Measurements from ENCODE around the gene KHDRBS2. TPM values are rescaled to one million over a fixed set of nuclear protein-coding genes. Genes with fewer than 3 reads are reported as not detected.

KHDRBS2 gene
- total RNA-seq, 1 donor from 2014 or later: 1.7 TPM

DNA sequence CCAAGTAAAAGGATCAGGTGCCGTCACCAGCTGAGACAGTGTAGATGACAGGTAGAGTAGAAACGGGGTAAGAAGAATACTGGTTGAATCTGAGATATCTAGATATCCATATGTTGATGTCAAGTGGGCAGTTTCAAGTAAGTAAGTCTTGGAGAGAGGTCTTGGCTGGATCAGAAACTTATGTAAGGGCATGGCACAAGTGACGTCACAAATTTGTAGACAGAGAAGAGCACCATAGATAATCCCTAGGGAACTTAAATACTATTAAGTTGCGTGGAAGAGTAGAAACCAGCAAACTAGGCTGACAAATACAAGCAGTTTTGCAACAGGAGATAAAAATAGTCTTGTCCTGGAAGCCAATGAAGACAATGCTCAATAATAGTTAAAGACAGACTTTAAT is 123.2 kb downstream of the KHDRBS2 start:
- H3K27me3 ChIP-seq: no peaks in the 10 kb centered on the region
- no peaks in the 10 kb centered on the region for H3K4me1 ChIP-seq
- no peak overlapping the region for H3K27ac ChIP-seq
- intact Hi-C loops (cut with DNase I): no loop called here
- TF ChIP-seq POLR2AphosphoS5 (IDR thresholded peaks at IDR 0.05; ENCODE audit: insufficient read depth in 1 of 2, low read depth in 1 of 2): no peak
- TF ChIP-seq POLR2A (IDR thresholded peaks at IDR 0.05): no peak
- TF ChIP-seq, protein P1, sequence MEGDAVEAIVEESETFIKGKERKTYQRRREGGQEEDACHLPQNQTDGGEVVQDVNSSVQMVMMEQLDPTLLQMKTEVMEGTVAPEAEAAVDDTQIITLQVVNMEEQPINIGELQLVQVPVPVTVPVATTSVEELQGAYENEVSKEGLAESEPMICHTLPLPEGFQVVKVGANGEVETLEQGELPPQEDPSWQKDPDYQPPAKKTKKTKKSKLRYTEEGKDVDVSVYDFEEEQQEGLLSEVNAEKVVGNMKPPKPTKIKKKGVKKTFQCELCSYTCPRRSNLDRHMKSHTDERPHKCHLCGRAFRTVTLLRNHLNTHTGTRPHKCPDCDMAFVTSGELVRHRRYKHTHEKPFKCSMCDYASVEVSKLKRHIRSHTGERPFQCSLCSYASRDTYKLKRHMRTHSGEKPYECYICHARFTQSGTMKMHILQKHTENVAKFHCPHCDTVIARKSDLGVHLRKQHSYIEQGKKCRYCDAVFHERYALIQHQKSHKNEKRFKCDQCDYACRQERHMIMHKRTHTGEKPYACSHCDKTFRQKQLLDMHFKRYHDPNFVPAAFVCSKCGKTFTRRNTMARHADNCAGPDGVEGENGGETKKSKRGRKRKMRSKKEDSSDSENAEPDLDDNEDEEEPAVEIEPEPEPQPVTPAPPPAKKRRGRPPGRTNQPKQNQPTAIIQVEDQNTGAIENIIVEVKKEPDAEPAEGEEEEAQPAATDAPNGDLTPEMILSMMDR (IDR thresholded peaks at IDR 0.05): no peak
- H3K4me3 ChIP-seq: no peak overlapping the region
- DNase-seq (ENCODE audit: extremely low spot score in 2 of 2): no peak
- no peaks in the 10 kb centered on the region for H3K9me3 ChIP-seq
- no peaks in the 10 kb centered on the region for H3K36me3 ChIP-seq

DNA sequence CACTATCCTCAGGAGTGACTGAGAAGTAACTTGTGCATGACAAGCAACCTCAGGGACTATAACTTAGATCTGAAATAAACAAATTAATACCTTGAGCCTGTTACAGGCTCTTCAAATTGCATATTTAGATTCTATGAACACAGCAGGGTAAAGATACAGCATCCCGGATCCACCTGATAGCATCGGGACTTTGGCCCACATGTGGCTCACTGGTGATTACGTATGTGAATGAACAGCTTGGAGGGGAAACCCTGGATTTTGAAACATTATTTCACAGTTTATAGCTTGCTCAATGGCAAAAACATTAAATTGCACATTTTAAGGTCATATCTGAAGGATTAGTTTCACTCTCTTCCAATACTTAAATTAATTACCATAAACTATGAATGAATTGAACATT is 133.2 kb downstream of the KHDRBS2 start:
- intact Hi-C loops (cut with DNase I): no loop called here
- Histone ChIP-seq H3K27me3 (no peaks in the 10 kb centered on the region), H3K9me3 (no peaks in the 10 kb centered on the region)

DNA sequence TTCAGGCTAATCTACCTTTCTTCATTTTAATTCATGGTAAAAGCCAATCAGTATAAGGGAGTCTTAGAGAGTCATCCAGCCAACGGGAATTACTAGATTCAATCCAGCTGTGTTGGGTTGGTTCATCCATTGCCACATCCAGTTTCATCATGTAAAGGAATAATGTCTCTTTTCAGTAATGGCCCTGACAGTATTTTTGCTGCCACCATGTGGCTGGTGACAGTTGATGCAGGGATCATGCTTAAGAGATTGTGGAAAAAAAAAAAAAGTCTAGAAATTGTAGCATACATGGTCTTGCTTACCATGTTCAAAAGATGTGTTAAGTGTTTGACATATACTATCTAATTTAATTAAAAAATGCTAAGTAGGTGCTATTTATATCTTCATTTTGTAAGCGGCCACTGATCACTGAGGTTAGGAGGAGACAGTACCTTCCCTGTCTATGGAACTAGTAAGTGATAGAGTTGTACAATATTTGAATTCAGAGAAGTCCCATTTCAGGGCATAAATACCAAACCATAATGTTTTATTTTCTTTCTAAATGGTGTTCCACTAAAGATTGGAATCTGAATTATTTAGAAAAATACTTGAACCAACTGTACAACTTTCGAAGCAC is 135.9 kb downstream of the KHDRBS2 start:
- no peaks in the 10 kb centered on the region for H3K27me3 ChIP-seq
- TF ChIP-seq, protein P1 (IDR thresholded peaks at IDR 0.05): no peak
- TF ChIP-seq POLR2A (IDR thresholded peaks at IDR 0.05) (no peak), POLR2AphosphoS5 (IDR thresholded peaks at IDR 0.05; ENCODE audit: insufficient read depth in 1 of 2, low read depth in 1 of 2) (no peak)
- H3K36me3 ChIP-seq: no peaks in the 10 kb centered on the region
- H3K4me3 ChIP-seq: no peak overlapping the region
- intact Hi-C loops (cut with DNase I): no loop called here
- H3K27ac ChIP-seq: no peak overlapping the region
- no peak for DNase-seq (ENCODE audit: extremely low spot score in 2 of 2)
- no peaks in the 10 kb centered on the region for H3K9me3 ChIP-seq
- no peaks in the 10 kb centered on the region for H3K4me1 ChIP-seq

More for the DNA sequence above, 133.2 kb downstream of the KHDRBS2 start:
- no peak for TF ChIP-seq POLR2A (IDR thresholded peaks at IDR 0.05)
- TF ChIP-seq, protein P1 (IDR thresholded peaks at IDR 0.05): no peak
- no peak for TF ChIP-seq POLR2AphosphoS5 (IDR thresholded peaks at IDR 0.05; ENCODE audit: insufficient read depth in 1 of 2, low read depth in 1 of 2)
- no peak overlapping the region for H3K27ac ChIP-seq
- no peak overlapping the region for H3K4me3 ChIP-seq
- no peak for DNase-seq (ENCODE audit: extremely low spot score in 2 of 2)
- no peaks in the 10 kb centered on the region for H3K36me3 ChIP-seq
- H3K4me1 ChIP-seq: no peaks in the 10 kb centered on the region

DNA sequence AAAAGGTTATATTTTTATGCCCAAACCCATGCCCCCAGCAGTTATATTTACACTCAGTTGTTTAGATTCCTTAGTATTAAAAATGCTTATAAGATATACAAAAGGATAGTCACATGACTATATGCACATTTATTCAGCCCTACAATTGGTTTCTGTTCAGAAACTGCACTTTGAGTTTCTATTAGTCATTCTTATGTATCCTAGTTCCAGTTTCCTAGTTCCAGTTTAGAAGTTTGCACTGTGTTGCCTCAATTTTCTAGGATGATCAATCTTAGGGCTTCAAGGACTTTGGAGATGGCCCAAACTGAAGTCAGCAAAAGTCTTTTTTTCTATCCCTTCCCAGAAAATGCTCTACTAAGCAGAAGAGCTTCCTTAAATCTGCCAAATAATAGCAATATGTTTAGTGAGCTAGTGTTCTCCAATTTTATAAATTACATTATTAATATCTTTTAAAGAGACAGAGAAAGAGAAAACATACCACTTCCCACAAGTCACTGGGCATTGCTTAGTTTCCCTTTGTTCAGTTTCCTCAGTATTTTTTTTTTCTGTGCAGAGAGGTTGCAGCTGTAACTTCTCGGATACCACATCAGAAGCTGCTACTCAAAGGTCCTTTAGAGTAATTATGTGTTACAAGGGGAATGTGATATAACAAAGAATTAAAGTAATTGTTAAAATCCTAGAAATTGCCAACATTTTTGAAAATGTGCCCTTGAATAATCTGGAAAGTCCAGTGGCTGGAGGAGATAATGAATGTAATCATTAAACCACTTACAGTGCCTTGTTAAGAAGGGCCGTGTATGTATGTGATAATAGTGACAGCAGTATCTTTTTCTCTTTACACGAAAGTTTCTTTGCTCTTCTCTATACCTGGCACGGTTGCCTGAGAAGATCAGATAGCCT is 138.8 kb downstream of the KHDRBS2 start:
- H3K36me3 ChIP-seq: no peaks in the 10 kb centered on the region
- intact Hi-C loops (cut with DNase I): no loop called here
- H3K27ac ChIP-seq: no peak overlapping the region
- H3K27me3 ChIP-seq: no peaks in the 10 kb centered on the region
- TF ChIP-seq POLR2A (IDR thresholded peaks at IDR 0.05): no peak
- no peak for TF ChIP-seq POLR2AphosphoS5 (IDR thresholded peaks at IDR 0.05; ENCODE audit: insufficient read depth in 1 of 2, low read depth in 1 of 2)
- TF ChIP-seq, protein P1 (IDR thresholded peaks at IDR 0.05): no peak
- no peaks in the 10 kb centered on the region for H3K9me3 ChIP-seq
- H3K4me3 ChIP-seq: no peak overlapping the region
- H3K4me1 ChIP-seq: no peaks in the 10 kb centered on the region
- DNase-seq (ENCODE audit: extremely low spot score in 2 of 2): no peak

DNA sequence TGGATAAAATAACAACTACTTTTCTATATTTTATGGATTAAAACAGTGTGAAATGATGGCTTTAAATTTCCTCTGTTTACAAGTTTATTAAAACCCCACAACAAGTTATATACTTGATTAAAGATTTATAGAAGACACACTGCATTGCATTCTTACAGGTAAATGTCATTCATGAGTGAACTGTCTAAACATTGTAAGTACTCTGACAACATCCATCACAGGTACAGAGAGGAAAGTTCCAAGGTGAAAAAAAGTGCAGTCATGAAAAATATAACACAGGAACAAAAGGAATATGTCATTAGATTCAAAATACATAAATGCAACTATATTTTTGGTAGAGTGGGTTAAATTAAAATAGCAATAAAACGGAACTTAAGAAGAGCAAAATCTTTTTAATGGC is 156.9 kb downstream of the KHDRBS2 start:
- Histone ChIP-seq H3K9me3 (no peaks in the 10 kb centered on the region), H3K27me3 (no peaks in the 10 kb centered on the region), H3K4me1 (no peaks in the 10 kb centered on the region), H3K36me3 (no peaks in the 10 kb centered on the region), H3K4me3 (no peak overlapping the region), H3K27ac (no peak overlapping the region)
- intact Hi-C loops (cut with DNase I): no loop called here
- DNase-seq (ENCODE audit: extremely low spot score in 2 of 2): no peak
- TF ChIP-seq, protein P1 (IDR thresholded peaks at IDR 0.05): no peak
- no peak for TF ChIP-seq POLR2AphosphoS5 (IDR thresholded peaks at IDR 0.05; ENCODE audit: insufficient read depth in 1 of 2, low read depth in 1 of 2)
- TF ChIP-seq POLR2A (IDR thresholded peaks at IDR 0.05): no peak
